CMK (cell line): ENCODE measurements around the gene CHST10.

Source experiments
- DNase-seq: peaks from one replicate; pipeline ENCODE4 v3.0.0-alpha.2; 2010; ENCODE audit warnings: low read depth

Gene CHST10

GRCh38 chr2:100413571-100413970, 3.9 kb downstream of the CHST10 start:
- DNase-seq: no peak

- DNase-seq: no peak
Observed at GRCh38 chr2:100412881-100413321, 4.6 kb downstream of the CHST10 start.

GRCh38 chr2:100412466-100412865, 5.0 kb downstream of the CHST10 start:
- no peak for DNase-seq

- DNase-seq: no peak
Observed at GRCh38 chr2:100411841-100412292, 5.6 kb downstream of the CHST10 start.

- no peak for DNase-seq
Observed at GRCh38 chr2:100409975-100410647, 7.4 kb downstream of the CHST10 start.

GRCh38 chr2:100409461-100409860, 8.0 kb downstream of the CHST10 start:
- no peak for DNase-seq

GRCh38 chr2:100408941-100409340, 8.5 kb downstream of the CHST10 start:
- no peak for DNase-seq

GRCh38 chr2:100408104-100408503, 9.4 kb downstream of the CHST10 start:
- DNase-seq: no peak

GRCh38 chr2:100407563-100407962, 9.9 kb downstream of the CHST10 start:
- DNase-seq: no peak

GRCh38 chr2:100407073-100407472, 10.4 kb downstream of the CHST10 start:
- DNase-seq: no peak

GRCh38 chr2:100406120-100406508, 11.4 kb downstream of the CHST10 start:
- DNase-seq: no peak

- DNase-seq: no peak
Observed at GRCh38 chr2:100405403-100406119, 11.9 kb downstream of the CHST10 start.

- DNase-seq: no peak
Observed at GRCh38 chr2:100404411-100404810, 13.1 kb downstream of the CHST10 start.

GRCh38 chr2:100403722-100404121, 13.7 kb downstream of the CHST10 start:
- DNase-seq: no peak

- no peak for DNase-seq
Observed at GRCh38 chr2:100401268-100401667, 16.2 kb downstream of the CHST10 start.

GRCh38 chr2:100399714-100400113, 17.8 kb downstream of the CHST10 start:
- no peak for DNase-seq

- DNase-seq: no peak
Observed at GRCh38 chr2:100397976-100398375, 19.5 kb downstream of the CHST10 start.

GRCh38 chr2:100397118-100397860, 20.2 kb downstream of the CHST10 start:
- DNase-seq: no peak

- DNase-seq: no peak
Observed at GRCh38 chr2:100396483-100396882, 21.0 kb downstream of the CHST10 start.

GRCh38 chr2:100395532-100396350, 21.7 kb downstream of the CHST10 start:
- no peak for DNase-seq

- no peak for DNase-seq
Observed at GRCh38 chr2:100394111-100394641, 23.3 kb downstream of the CHST10 start.

- DNase-seq: no peak
Observed at GRCh38 chr2:100393362-100393761, 24.1 kb downstream of the CHST10 start.
